Naive thymus-derived CD4-positive, alpha-beta T cell (primary cell): Measurements from ENCODE around the gene CSTPP1. TPM values are rescaled to one million over a fixed set of nuclear protein-coding genes. Genes with fewer than 3 reads are reported as not detected.

Experiments
- ATAC-seq: fragments of 150-1000 bp; cut with Tn5 transposase; 2 replicates; pipeline ENCODE4 v1.10.0; 2021; ENCODE audit warnings: mild to moderate bottlenecking, moderate library complexity
- CTCF ChIA-PET: fragments of 350-600 bp; sonication (Branson Sonifier 250); formaldehyde crosslinking; loops from one replicate; lab custom pipeline; 2021; ENCODE audit warnings: antibody characterized with exemption; lab: Charles Lee
- POLR2A ChIA-PET: fragments of 350-600 bp; sonication (Branson Sonifier 250); formaldehyde crosslinking; loops from one replicate; lab custom pipeline; 2021; ENCODE audit warnings: antibody characterized with exemption, inconsistent platforms; lab: Charles Lee
- DNase-seq, 9 donors: peaks; one replicate each; pipeline versions ENCODE4 v3.0.0 to v3.0.0-alpha.2; 2020 to 2022; ENCODE audit warnings: mixed read lengths in 1 of 9
- H3K27ac ChIP-seq: one replicate; pipeline ENCODE4 v1.7.0; 2013; ENCODE audit warnings: mild to moderate bottlenecking, low read depth, low read length, moderate library complexity
- H3K27me3 ChIP-seq, 2 donors: one replicate each; pipeline ENCODE4 v1.7.0; 2013; ENCODE audit warnings: low read length in 2 of 2, mild to moderate bottlenecking in 2 of 2, moderate library complexity in 2 of 2; ENCODE audit not compliant: control insufficient read depth in 2 of 2, insufficient read depth in 2 of 2
- H3K36me3 ChIP-seq, 3 experiments: 1 replicate in 2 of 3; 2 replicates in 1 of 3; pipeline ENCODE4 v1.7.0; 2013; ENCODE audit warnings: low read length in 3 of 3, mild to moderate bottlenecking in 3 of 3, moderate library complexity in 1 of 3; ENCODE audit not compliant: insufficient read depth in 3 of 3, control insufficient read depth in 2 of 3
- H3K4me1 ChIP-seq, 2 donors: one replicate each; pipeline ENCODE4 v1.7.0; 2013; ENCODE audit warnings: low read length in 2 of 2, mild to moderate bottlenecking in 2 of 2, moderate library complexity in 1 of 2; ENCODE audit not compliant: control insufficient read depth in 2 of 2, insufficient read depth in 2 of 2
- H3K4me3 ChIP-seq: 2 replicates; pipeline ENCODE4 v1.7.0; 2013; ENCODE audit warnings: mild to moderate bottlenecking, low read length
- H3K9me3 ChIP-seq, 3 experiments: 1 replicate in 2 of 3; 2 replicates in 1 of 3; pipeline ENCODE4 v1.7.0; 2013; ENCODE audit warnings: low read length in 3 of 3; ENCODE audit not compliant: control insufficient read depth in 2 of 3
- H3K27ac Mint-ChIP-seq, 9 donors: one replicate each; pipeline ENCODE4 v1.8.0; 2020 to 2022; ENCODE audit warnings: mixed read lengths in 9 of 9, mild to moderate bottlenecking in 8 of 9, moderate library complexity in 5 of 9, inconsistent platforms in 2 of 9
- H3K27me3 Mint-ChIP-seq, 5 donors: one replicate each; pipeline ENCODE4 v1.8.0; 2021 to 2022; ENCODE audit warnings: mixed read lengths in 5 of 5, mild to moderate bottlenecking in 1 of 5
- H3K36me3 Mint-ChIP-seq, 5 donors: one replicate each; pipeline ENCODE4 v1.8.0; 2020 to 2022; ENCODE audit warnings: mixed read lengths in 5 of 5, mild to moderate bottlenecking in 3 of 5, inconsistent platforms in 1 of 5
- H3K4me1 Mint-ChIP-seq, 7 donors: one replicate each; pipeline ENCODE4 v1.8.0; 2020 to 2022; ENCODE audit warnings: mixed read lengths in 7 of 7, mild to moderate bottlenecking in 3 of 7, inconsistent platforms in 1 of 7
- H3K4me3 Mint-ChIP-seq, 10 donors: one replicate each; pipeline ENCODE4 v1.8.0; 2020 to 2022; ENCODE audit warnings: mild to moderate bottlenecking in 10 of 10, mixed read lengths in 10 of 10, moderate library complexity in 6 of 10, inconsistent platforms in 2 of 10
- H3K9me3 Mint-ChIP-seq, 11 donors: one replicate each; pipeline ENCODE4 v1.8.0; 2020 to 2022; ENCODE audit warnings: mixed read lengths in 11 of 11, mild to moderate bottlenecking in 4 of 11, inconsistent platforms in 1 of 11, moderate library complexity in 1 of 11
- intact Hi-C, 2 donors: fragments of 100-400 bp; cut with micrococcal nuclease; formaldehyde crosslinking; loops; one replicate each; pipeline ENCODE4 v1.15.1; 2023
- polyA plus RNA-seq, 2 donors: library from polyadenylated mRNA; unstranded; fragments of 300-500 nt; fragmentation: Illumina TruSeq; gene quantifications; one replicate each; pipeline ENCODE4 v1.2.3, GENCODE V29; 2021
- total RNA-seq, 6 experiments: library from RNA in 5 of 6; stranded (reverse) in 5 of 6; gene quantifications; 1 replicate in 5 of 6; 2 replicates in 1 of 6; pipeline ENCODE4 v1.2.3 and lab custom pipeline; 2021 to 2026

CSTPP1 gene
- total and polyA plus RNA-seq, 7 experiments from 2014 or later = 9.3 to 18.6 (median 16.1) TPM

- no peaks in the 10 kb centered on the region for H3K9me3 ChIP-seq
- no peak for ATAC-seq
- no peaks in the 10 kb centered on the region for H3K4me1 ChIP-seq
- H3K4me3 ChIP-seq = no peak overlapping the region
- H3K27ac Mint-ChIP-seq = no peak overlapping the region
- CTCF ChIA-PET = no interaction called here
- no peaks in the 10 kb centered on the region for H3K36me3 ChIP-seq
- peaks cover 0 to 3% (median 0%) of the 10 kb centered on the region in 11 donors for H3K9me3 Mint-ChIP-seq
- H3K27me3 ChIP-seq = no peaks in the 10 kb centered on the region
- DNase-seq = no peak
- H3K4me3 Mint-ChIP-seq = no peak overlapping the region
- peaks cover 4 to 34% (median 5%) of the 10 kb centered on the region in 5 donors for H3K27me3 Mint-ChIP-seq
- H3K36me3 Mint-ChIP-seq = no peaks in the 10 kb centered on the region
- no peak overlapping the region for H3K27ac ChIP-seq
- intact Hi-C loops = no loop called here
- no peaks in the 10 kb centered on the region for H3K4me1 Mint-ChIP-seq
- POLR2A ChIA-PET = no interaction called here
Measured at GRCh38 chr11:46905806-46906205, 30.8 kb upstream of the CSTPP1 start.

DNA sequence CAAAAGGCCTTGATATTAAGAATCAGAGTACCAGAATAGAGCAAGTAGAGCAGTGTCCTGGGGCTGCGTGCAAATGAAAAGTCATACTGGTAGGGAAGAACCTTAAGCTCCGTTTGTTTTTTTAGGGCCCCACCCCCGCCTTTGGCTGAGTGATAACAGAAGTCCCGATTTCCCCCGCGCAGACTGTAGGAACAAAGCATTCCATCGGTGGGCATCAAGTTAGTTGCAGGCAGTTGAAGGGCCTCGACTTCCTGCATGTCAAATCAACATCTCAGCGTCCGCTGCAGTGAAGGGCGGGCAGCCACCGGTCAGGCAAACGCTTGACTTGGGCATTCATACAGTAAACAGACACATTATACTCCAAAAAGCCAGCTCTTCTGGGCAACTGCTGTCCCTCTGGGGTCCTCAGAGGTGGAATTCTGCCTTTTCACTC is 29.9 kb upstream of the CSTPP1 start:
- DNase-seq (no peak), ATAC-seq (no peak)
- POLR2A ChIA-PET = no interaction called here

GRCh38 chr11:46907606-46908005 is 29.0 kb upstream of the CSTPP1 start:
- ATAC-seq (no peak), DNase-seq (no peak)
- H3K4me3 Mint-ChIP-seq = no peak overlapping the region
- peaks cover 0 to 3% (median 0%) of the 10 kb centered on the region in 11 donors for H3K9me3 Mint-ChIP-seq
- H3K27me3 Mint-ChIP-seq = peaks cover 8 to 46% (median 20%) of the 10 kb centered on the region in 5 donors
- no peak overlapping the region for H3K27ac Mint-ChIP-seq
- no peak overlapping the region for H3K27ac ChIP-seq
- H3K9me3 ChIP-seq = no peaks in the 10 kb centered on the region
- H3K36me3 ChIP-seq = no peaks in the 10 kb centered on the region
- intact Hi-C loops = no loop called here
- no peak overlapping the region for H3K4me3 ChIP-seq
- no peaks in the 10 kb centered on the region for H3K4me1 ChIP-seq
- no peaks in the 10 kb centered on the region for H3K27me3 ChIP-seq
- no peaks in the 10 kb centered on the region for H3K36me3 Mint-ChIP-seq
- H3K4me1 Mint-ChIP-seq = peaks cover 0 to under 1% (median 0%) of the 10 kb centered on the region in 7 donors
- POLR2A ChIA-PET = no interaction called here
- CTCF ChIA-PET = interaction anchor here (1.5 kb wide), 1 partner anchor 9 kb away, joined by 4 read pairs; no protein-coding TSS in a partner anchor

More for the DNA sequence above, 29.9 kb upstream of the CSTPP1 start:
- Mint-ChIP-seq H3K9me3 (peaks cover 0 to 3% (median 0%) of the 10 kb centered on the region in 11 donors), H3K4me3 (no peak overlapping the region), H3K36me3 (no peaks in the 10 kb centered on the region), H3K4me1 (no peaks in the 10 kb centered on the region), H3K27me3 (peaks cover 4 to 40% (median 11%) of the 10 kb centered on the region in 5 donors), H3K27ac (no peak overlapping the region)
- H3K27ac ChIP-seq = no peak overlapping the region
- H3K4me3 ChIP-seq = no peak overlapping the region
- H3K27me3 ChIP-seq = no peaks in the 10 kb centered on the region
- CTCF ChIA-PET = interaction anchor here (1.5 kb wide), 1 partner anchor 10 kb away, joined by 4 read pairs; no protein-coding TSS in a partner anchor
- no peaks in the 10 kb centered on the region for H3K4me1 ChIP-seq
- H3K36me3 ChIP-seq = no peaks in the 10 kb centered on the region
- intact Hi-C loops = no loop called here
- no peaks in the 10 kb centered on the region for H3K9me3 ChIP-seq

DNA sequence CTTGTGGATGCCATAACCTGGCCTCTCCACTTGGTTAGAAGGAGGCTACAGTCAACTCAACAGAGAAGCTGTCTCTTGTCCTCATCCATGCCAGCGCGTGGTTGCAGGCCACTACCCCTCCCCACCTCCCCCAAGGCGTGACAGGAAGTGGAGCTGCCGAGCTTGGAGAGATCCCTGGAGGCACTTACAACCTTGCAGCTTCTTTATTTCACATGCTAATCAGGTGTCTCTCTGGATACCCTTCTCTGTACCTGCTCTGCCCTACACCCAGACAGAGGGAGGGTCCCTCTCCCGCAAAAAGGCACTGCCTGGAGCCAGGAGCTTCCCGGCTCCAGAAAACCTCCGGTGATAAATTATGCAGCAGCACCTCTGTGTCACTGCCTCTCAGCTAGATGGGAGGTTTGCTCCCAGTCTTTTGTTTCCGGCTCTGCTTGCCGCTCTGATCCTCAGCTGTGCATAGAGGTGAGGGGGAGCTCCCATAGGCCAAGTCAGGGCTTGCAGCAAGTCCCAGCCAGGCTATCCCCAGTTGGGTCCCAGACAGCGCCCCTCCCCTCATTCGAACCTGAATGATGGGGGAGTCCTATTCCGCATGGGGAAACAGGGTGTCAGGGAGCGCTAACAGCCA is 23.9 kb upstream of the CSTPP1 start:
- H3K9me3 Mint-ChIP-seq = no peaks in the 10 kb centered on the region
- DNase-seq (no peak), ATAC-seq (no peak)
- peaks cover 9 to 16% (median 12%) of the 10 kb centered on the region in 7 donors for H3K4me1 Mint-ChIP-seq
- no peak overlapping the region for H3K27ac ChIP-seq
- no peaks in the 10 kb centered on the region for H3K9me3 ChIP-seq
- H3K36me3 ChIP-seq = no peaks in the 10 kb centered on the region
- peaks cover 53 to 76% (median 60%) of the 10 kb centered on the region in 5 donors for H3K27me3 Mint-ChIP-seq
- POLR2A ChIA-PET = no interaction called here
- no peak overlapping the region for H3K4me3 ChIP-seq
- H3K27ac Mint-ChIP-seq = no peak overlapping the region
- intact Hi-C loops = no loop called here
- H3K36me3 Mint-ChIP-seq = no peaks in the 10 kb centered on the region
- no peak overlapping the region for H3K4me3 Mint-ChIP-seq
- peaks cover 11 to 12% of the 10 kb centered on the region in 2 donors for H3K4me1 ChIP-seq
- CTCF ChIA-PET = interaction anchor here (0.6 kb wide), 1 partner anchor 22 kb away, joined by 3 read pairs; no protein-coding TSS in a partner anchor
- peaks cover 4 to 6% of the 10 kb centered on the region in 2 donors for H3K27me3 ChIP-seq

DNA sequence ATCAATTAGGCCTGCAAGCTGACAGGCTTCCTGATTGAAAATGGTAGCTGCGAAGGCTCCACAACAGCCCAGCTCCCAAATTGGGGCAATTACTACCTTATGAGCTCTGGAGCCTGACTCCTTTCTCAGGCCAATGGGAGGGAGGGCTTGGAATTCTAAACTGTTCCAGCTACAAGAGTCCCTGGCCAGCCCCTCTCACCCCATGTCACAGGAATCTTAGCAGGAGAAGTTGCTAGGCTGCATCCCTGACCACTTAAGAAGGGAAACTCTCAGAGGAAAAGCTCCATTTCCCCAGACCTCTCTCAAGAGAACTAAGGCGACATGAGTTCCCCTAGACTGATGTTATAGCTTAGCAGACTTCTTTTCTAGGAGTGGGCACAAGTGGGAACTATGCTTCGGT is 23.1 kb upstream of the CSTPP1 start:
- H3K4me1 ChIP-seq = peaks cover 13% of the 10 kb centered on the region in 2 donors
- H3K4me1 Mint-ChIP-seq = peaks cover 9 to 18% (median 15%) of the 10 kb centered on the region in 7 donors
- ATAC-seq (no peak), DNase-seq (no peak)
- H3K27ac Mint-ChIP-seq = no peak overlapping the region
- POLR2A ChIA-PET = no interaction called here
- no peak overlapping the region for H3K4me3 Mint-ChIP-seq
- H3K27me3 Mint-ChIP-seq = peaks cover 53 to 77% (median 61%) of the 10 kb centered on the region in 5 donors
- no peaks in the 10 kb centered on the region for H3K36me3 Mint-ChIP-seq
- H3K4me3 ChIP-seq = no peak overlapping the region
- CTCF ChIA-PET = interaction anchor here (0.5 kb wide), 1 partner anchor 1043 kb away, joined by 7 read pairs; no protein-coding TSS in a partner anchor
- no peak overlapping the region for H3K27ac ChIP-seq
- intact Hi-C loops = no loop called here
- H3K9me3 ChIP-seq = no peaks in the 10 kb centered on the region
- peaks cover 4 to 10% of the 10 kb centered on the region in 2 donors for H3K27me3 ChIP-seq
- no peaks in the 10 kb centered on the region for H3K36me3 ChIP-seq
- H3K9me3 Mint-ChIP-seq = no peaks in the 10 kb centered on the region

DNA sequence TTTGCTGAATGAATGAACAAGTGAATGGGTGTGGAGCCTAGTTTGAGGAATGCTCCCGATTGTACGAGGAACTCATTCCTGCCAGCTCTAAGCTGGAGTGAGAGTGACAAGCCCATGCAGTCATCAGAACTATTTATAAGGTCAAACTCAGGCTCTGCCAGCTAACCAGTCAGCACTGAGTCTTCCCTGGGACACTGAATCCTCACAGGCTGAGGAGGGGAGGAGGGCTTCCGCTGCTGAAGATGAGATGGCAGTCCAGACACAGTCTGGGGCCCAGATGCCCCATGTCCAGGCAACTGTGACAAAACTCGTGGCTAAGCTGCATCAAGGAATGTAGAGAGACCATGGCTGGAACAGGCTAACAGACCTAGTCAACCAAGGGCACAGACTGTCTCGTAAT is 22.2 kb upstream of the CSTPP1 start:
- no peak for ATAC-seq
- H3K27me3 ChIP-seq = peaks cover 8 to 17% of the 10 kb centered on the region in 2 donors

More for the DNA sequence above, 22.2 kb upstream of the CSTPP1 start:
- DNase-seq = no peak
- CTCF ChIA-PET = no interaction called here
- H3K27ac Mint-ChIP-seq = no peak overlapping the region
- POLR2A ChIA-PET = no interaction called here
- H3K36me3 ChIP-seq = no peaks in the 10 kb centered on the region
- H3K4me3 ChIP-seq = no peak overlapping the region
- H3K27me3 Mint-ChIP-seq = peaks cover 59 to 79% (median 66%) of the 10 kb centered on the region in 5 donors
- peaks cover 13% of the 10 kb centered on the region in 2 donors for H3K4me1 ChIP-seq
- intact Hi-C loops = no loop called here
- H3K4me3 Mint-ChIP-seq = no peak overlapping the region
- no peak overlapping the region for H3K27ac ChIP-seq
- no peaks in the 10 kb centered on the region for H3K9me3 ChIP-seq
- H3K36me3 Mint-ChIP-seq = peaks cover 0 to 1% (median 0%) of the 10 kb centered on the region in 5 donors
- no peaks in the 10 kb centered on the region for H3K9me3 Mint-ChIP-seq
- H3K4me1 Mint-ChIP-seq = peaks cover 15 to 23% (median 23%) of the 10 kb centered on the region in 7 donors
